Fibroblast of skin of right biceps (primary cell): ENCODE data around the gene UBAP1L.

Experiments used
- DNase-seq: peaks from one replicate; pipeline ENCODE4 v3.0.0-alpha.2; 2013

Gene UBAP1L

GRCh38 chr15:65062061-65062460 is 52.9 kb downstream of the UBAP1L start:
- DNase-seq = no peak

- DNase-seq = no peak
Measured at GRCh38 chr15:65060641-65061397, 54.2 kb downstream of the UBAP1L start.

DNA sequence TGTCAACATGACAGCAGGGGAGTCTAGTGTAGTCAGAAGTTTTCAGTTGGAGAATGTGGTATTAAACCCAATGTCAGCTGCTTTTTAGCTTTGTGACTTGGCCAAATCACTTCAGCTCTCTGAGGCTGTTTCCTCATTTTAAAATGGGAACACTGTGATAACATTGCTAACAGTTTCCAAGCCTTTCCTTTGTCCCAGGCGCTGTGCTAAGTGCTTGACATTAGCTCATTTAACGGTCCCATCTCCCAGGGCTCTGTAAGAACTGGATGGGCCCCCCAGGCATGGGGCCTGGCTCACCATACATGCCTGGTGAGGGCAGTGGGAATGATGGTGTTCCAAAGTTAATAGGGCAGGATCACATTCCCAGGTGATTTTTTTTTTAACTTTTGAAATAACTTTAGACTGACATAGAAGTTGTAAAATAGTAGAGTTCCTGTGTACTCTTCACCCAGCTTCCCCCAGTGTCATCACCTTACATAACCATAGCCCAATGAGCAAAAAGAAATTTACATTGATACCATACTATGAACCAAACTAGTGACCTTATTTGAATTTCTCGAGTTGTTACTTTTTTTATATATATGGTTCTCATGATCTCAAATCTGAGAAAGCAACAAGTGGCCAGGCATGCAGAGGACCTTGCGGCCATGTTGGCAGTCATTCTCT is 54.9 kb downstream of the UBAP1L start:
- no peak for DNase-seq

- DNase-seq = no peak
Measured at GRCh38 chr15:65059369-65059750, 55.6 kb downstream of the UBAP1L start.

GRCh38 chr15:65058394-65059368 is 56.3 kb downstream of the UBAP1L start:
- DNase-seq = no peak

DNA sequence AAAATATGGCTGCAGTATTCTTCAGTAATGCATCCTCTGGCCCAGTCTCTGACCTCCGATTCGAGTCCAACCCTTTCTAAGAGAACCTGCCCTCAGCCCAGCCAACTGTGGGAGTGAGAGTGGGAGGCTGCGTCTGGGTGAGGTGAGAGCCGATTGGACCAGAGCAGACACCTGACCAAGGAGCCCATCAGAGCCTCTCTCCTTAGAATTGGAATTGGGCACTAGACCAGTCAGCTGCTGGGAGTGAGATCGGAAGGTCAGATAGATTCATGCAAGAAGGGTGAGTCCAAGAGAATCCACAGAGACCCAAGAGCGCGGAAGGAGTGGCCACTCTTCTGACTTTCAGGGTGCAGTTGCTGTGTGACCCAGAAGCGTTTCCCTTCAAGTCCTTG is 57.5 kb downstream of the UBAP1L start:
- no peak for DNase-seq

DNA sequence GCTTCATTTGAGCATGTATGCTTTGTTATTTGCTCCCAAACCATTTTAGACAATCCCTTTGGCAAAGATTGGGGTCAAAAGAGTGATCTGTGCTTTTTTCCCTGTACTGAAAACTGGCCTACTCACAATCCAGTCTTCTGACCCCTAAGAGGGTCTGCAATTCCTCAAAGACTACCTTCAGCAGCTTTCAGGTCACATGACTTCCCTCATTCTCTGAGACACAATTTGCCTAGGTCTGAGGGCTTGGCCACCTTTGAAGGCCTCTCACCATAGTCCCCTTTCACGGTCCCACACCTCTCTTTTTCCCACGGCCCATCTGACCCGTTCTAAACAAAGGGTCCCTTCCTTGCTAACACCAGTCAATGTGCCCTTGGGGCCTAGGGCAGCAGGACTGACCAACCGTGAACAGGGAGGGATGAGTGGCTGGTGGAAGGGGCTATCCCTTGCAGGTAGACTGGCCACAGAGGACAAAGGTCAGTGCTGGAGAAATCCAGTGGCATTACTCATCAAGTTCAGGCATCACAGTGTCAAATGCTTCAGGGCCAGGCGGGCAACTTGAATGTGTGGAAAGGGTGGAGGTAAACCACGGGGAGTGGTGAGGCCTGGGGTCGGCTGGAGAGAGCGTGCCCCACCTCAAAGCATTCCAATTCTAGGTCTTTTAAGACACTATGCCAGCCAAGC is 58.0 kb downstream of the UBAP1L start:
- no peak for DNase-seq

DNA sequence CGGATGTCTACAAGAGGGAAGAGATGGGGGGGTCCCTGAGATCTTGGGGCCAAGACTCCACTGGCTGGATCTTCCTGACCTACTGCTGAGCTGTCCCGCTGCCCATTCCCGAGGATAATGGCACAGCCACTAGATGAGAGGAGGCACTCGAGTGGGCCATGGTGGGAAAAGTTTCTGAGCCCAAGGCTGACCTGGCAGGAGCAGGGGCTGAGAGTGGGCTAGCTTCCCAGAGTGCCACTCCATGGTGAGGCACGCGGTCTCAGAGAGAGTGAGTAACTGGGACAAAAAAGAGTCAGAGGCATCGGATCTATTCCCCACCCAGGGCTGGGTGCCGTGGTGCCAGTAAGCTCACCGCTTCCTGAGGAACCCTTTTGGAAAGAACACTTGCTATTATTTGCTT is 58.9 kb downstream of the UBAP1L start:
- DNase-seq = no peak

- no peak for DNase-seq
Measured at GRCh38 chr15:65055201-65055870, 59.7 kb downstream of the UBAP1L start.

- DNase-seq = peak; percentile 52
Measured at GRCh38 chr15:65054333-65055200, 60.4 kb downstream of the UBAP1L start.

DNA sequence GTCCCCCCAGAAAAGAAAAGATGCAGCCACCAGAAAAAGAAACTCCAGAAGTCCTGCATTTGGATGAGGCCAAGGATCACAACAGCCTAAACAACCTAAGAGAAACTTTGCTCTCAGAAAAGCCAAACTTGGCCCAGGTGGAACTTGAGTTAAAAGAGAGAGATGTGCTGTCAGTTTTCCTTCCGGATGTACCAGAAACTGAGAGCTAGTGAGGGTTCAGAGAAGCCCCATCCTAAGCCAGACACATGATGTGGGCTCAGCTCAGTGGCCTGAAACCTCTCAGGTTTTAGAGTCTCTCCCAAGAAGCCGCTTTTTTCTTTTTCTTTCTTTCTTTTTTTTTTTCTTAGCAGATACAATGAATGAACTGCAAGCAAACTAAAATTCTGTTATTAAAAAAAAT is 62.0 kb downstream of the UBAP1L start:
- DNase-seq = no peak

DNA sequence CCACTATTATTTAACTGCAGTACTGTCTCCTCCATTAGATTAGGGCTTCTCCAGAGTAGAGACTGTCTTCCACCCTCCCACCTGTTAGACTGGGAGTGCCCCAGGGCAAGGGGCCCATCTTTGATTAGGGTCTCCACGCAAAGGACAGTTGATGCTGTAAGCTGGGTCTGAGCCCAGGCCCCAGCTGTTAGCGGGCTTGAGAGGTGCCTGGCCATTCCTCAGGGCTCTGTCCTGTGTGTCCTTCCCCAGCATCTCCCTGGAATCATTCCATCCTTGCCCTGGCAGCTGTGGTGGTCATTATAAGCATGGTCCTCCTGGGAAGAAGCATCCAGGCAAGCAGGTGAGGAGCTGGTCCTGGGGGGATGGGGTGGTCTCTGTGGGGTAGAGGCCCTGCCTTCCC is 63.7 kb downstream of the UBAP1L start:
- no peak for DNase-seq

DNA sequence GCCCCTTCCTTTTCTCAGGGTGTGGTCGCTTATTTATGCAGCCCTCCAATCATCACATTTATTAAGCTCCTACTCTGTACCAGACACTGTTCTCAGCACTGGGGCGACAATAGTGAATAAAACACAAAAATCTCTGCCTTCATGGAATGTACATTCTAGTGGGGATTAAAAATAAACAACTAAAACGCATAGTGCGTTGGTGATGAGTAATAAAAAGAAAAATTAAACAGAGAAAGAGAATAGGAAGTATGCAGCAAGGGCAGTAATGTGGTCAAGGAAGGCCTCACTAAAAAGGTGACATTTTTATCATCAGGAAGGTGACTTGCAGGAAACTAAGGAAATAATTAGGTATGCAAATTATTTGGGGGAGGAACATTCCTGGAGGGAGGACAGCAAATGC is 64.7 kb downstream of the UBAP1L start:
- no peak for DNase-seq

DNA sequence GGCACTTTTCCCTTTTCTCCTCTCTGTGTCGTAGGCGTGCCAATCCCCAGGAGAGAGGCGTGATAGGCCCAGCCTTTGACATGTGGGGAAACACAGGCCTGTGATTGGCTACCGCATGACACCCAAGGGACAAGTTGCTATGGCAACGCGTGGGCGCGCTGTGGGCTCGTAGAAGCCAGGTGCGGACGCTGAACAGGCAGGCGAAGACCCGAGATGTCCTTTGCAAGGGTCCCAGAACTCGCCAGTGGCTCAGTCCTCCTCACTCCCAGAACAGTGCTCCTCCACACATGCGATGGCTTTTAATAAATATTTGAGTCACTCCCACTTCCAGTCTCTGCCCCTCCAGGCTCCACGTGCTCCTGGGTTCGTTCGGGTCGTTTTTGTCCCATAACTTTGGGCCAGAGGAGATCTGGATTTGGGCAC is 65.6 kb downstream of the UBAP1L start:
- DNase-seq = peak; percentile 94

DNA sequence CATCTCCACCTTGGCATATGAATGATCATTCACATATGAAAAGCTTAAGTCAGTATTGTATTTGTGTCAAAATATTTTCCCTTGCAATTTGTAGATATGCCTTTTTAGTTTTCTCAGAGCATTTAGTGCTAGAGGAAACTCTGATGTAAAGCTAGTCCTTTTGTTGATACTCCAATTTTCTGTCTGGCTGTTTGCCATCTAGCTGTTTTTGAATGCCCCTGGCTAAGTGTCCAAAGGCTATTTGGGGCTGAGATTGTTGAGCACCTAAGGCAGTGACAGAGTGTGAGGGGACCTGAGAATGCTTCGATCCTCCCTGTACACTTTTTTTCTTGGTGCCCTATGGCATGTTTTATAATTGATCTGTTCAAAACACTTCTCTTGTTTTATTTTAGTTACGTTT is 66.8 kb downstream of the UBAP1L start:
- DNase-seq = no peak

- DNase-seq = no peak
Measured at GRCh38 chr15:65044724-65045481, 70.1 kb downstream of the UBAP1L start, which contains the start of gene SLC51B. SLC51B (plus strand) TSS chr15:65045387; CDS start chr15:65050005, 4,618 bp downstream.

DNA sequence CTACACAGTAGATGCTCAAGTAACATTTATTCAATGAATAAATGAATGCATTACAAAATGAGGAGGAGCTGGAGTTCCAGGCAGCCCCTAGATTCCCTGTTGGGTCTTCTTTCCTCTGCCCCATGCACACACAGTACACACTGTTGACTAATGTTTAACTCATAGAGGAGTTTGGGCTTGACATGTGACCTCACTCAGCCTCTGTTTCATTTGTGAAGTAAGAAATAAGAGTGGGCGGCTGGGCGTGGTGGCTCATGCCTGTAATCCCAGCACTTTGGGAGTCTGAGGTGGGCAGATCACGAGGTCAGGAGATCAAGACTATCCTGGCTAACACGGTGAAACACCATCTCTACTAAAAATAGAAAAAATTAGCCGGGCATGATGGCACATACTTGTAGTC is 70.8 kb downstream of the UBAP1L start:
- DNase-seq = peak; percentile 43

DNA sequence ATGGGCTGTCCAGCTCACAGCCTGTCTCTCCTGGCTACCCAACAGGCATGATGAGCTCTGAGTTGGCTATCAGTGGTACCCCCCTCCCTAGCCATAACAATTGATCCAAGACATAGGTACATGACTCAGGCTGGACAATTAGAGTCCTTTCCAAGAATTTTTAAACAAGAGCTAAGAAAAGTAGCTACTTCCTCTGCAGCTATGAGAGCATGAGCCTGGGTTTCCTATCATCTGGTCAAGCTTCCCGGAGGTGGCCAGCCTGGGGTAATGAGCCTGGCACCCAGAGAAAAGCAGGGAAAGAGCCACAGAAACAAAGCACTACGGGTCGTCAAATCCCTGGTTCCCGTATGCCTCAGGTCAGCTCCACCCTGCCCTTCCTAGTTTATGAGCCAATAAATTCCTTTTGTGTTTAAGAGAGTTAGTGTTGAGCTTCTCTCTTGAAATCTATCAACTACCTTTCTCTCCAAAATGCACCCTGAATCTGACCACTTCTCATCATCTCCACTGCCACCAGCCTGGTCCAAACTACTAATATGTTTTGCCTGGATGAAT is 72.1 kb downstream of the UBAP1L start:
- no peak for DNase-seq
